DND-41 (cell line): ENCODE data around the gene TRIM41.
"Not testable (repeated sequence)": the region's sequence is repeated elsewhere in the genome, so short reads cannot be mapped to it uniquely, and the experiment has no call there.

Experiments used
- CTCF ChIP-seq: IDR thresholded peaks from 2 replicates; pipeline ENCODE4 v1.5.1; 2012; ENCODE audit warnings: borderline replicate concordance, low read length, moderate library complexity, mild to moderate bottlenecking; ENCODE audit not compliant: poor library complexity, severe bottlenecking; ENCODE audit errors: extremely low read depth
- EZH2 ChIP-seq: IDR thresholded peaks from 3 replicates; pipeline ENCODE4 v1.6.1; 2012; ENCODE audit warnings: borderline replicate concordance, low read depth, mild to moderate bottlenecking, moderate library complexity, low read length, inconsistent platforms; ENCODE audit not compliant: severe bottlenecking

GRCh38 chr5:181210698-181211097 lies 12.4 kb upstream of the TRIM41 start:
- not testable (repeated sequence) for TF ChIP-seq CTCF, EZH2
